CD14-positive monocyte (primary cell): ENCODE data around the gene TEX13C. TPM values are rescaled to one million over a fixed set of nuclear protein-coding genes. Genes with fewer than 3 reads are reported as not detected.

Source experiments
- DNase-seq, 3 donors: peaks; one replicate each; pipeline ENCODE4 v3.0.0-alpha.2; 2011 to 2022
- H2AFZ ChIP-seq: 2 replicates; pipeline ENCODE4 v1.6.0; 2012; ENCODE audit warnings: mild to moderate bottlenecking, low read depth, low read length, inconsistent platforms; ENCODE audit not compliant: insufficient read depth, poor library complexity, severe bottlenecking
- H3K27ac ChIP-seq, 2 donors: 1 replicate in 1 of 2; 2 replicates in 1 of 2; pipeline ENCODE4 v1.5.1; 2012 to 2013; ENCODE audit warnings: low read length in 2 of 2, control low read depth in 1 of 2, inconsistent platforms in 1 of 2, low read depth in 1 of 2, mild to moderate bottlenecking in 1 of 2
- H3K27me3 ChIP-seq, 2 donors: one replicate each; pipeline versions ENCODE4 v1.6.0 to v1.6.1; 2011 to 2013; ENCODE audit warnings: low read length in 2 of 2; ENCODE audit not compliant: control insufficient read depth in 2 of 2, insufficient read depth in 2 of 2
- H3K36me3 ChIP-seq, 2 donors: replicated peaks in 1 of 2; 1 replicate in 1 of 2; 2 replicates in 1 of 2; pipeline versions ENCODE4 v1.5.1 to v1.6.1; 2012 to 2013; ENCODE audit warnings: low read length in 2 of 2, control low read depth in 1 of 2, inconsistent platforms in 1 of 2, mild to moderate bottlenecking in 1 of 2; ENCODE audit not compliant: insufficient read depth in 2 of 2, control insufficient read depth in 1 of 2
- H3K4me1 ChIP-seq, 2 donors: 1 replicate in 1 of 2; 2 replicates in 1 of 2; pipeline versions ENCODE4 v1.5.1 to v1.6.1; 2012 to 2013; ENCODE audit warnings: low read length in 2 of 2, control low read depth in 1 of 2, inconsistent platforms in 1 of 2, mild to moderate bottlenecking in 1 of 2, moderate library complexity in 1 of 2; ENCODE audit not compliant: insufficient read depth in 2 of 2, control insufficient read depth in 1 of 2
- H3K4me2 ChIP-seq: replicated peaks from 2 replicates; pipeline ENCODE3; 2012; ENCODE audit warnings: low read length, moderate library complexity, mild to moderate bottlenecking; ENCODE audit not compliant: poor library complexity, severe bottlenecking; ENCODE audit errors: extremely low read depth
- H3K4me3 ChIP-seq, 3 experiments: fragments of 200-600 bp in 1 of 3; sonication (generic) in 1 of 3; replicated peaks in 1 of 3; 1 replicate in 2 of 3; 2 replicates in 1 of 3; pipeline ENCODE4 v1.5.1; 2011 to 2013; ENCODE audit warnings: low read length in 3 of 3, mild to moderate bottlenecking in 3 of 3, control low read depth in 2 of 3, low read depth in 2 of 3, inconsistent platforms in 1 of 3, moderate library complexity in 1 of 3
- H3K79me2 ChIP-seq: 2 replicates; pipeline ENCODE4 v1.6.0; 2012; ENCODE audit warnings: mild to moderate bottlenecking, control low read depth, inconsistent platforms, low read length, moderate library complexity; ENCODE audit not compliant: insufficient read depth
- H3K9ac ChIP-seq: 2 replicates; pipeline ENCODE4 v1.6.0; 2017; ENCODE audit warnings: low read length, mild to moderate bottlenecking; ENCODE audit not compliant: insufficient read depth, poor library complexity, severe bottlenecking
- H3K9me3 ChIP-seq, 2 donors: replicated peaks in 1 of 2; 1 replicate in 1 of 2; 2 replicates in 1 of 2; pipeline versions ENCODE4 v1.5.1 to v1.6.1; 2012 to 2013; ENCODE audit warnings: low read length in 2 of 2, control low read depth in 1 of 2; ENCODE audit not compliant: control insufficient read depth in 1 of 2, insufficient read depth in 1 of 2
- H4K20me1 ChIP-seq: 2 replicates; pipeline ENCODE4 v1.6.0; 2012; ENCODE audit warnings: mild to moderate bottlenecking, low read length, control low read depth, moderate library complexity; ENCODE audit not compliant: insufficient read depth
- H3K27ac Mint-ChIP-seq, 7 donors: one replicate each; pipeline ENCODE4 v1.8.0; 2020; ENCODE audit warnings: mild to moderate bottlenecking in 7 of 7, mixed read lengths in 7 of 7, moderate library complexity in 6 of 7, inconsistent platforms in 2 of 7
- H3K27me3 Mint-ChIP-seq, 3 donors: one replicate each; pipeline ENCODE4 v1.8.0; 2021 to 2022; ENCODE audit warnings: low read depth in 3 of 3, mild to moderate bottlenecking in 3 of 3, mixed read lengths in 3 of 3, moderate library complexity in 3 of 3, inconsistent platforms in 1 of 3
- H3K36me3 Mint-ChIP-seq, 2 donors: one replicate each; pipeline ENCODE4 v1.8.0; 2020; ENCODE audit warnings: mixed read lengths in 2 of 2, inconsistent platforms in 1 of 2, mild to moderate bottlenecking in 1 of 2
- H3K4me1 Mint-ChIP-seq: one replicate; pipeline ENCODE4 v1.8.0; 2020; ENCODE audit warnings: mild to moderate bottlenecking, mixed read lengths
- H3K4me3 Mint-ChIP-seq, 2 donors: one replicate each; pipeline ENCODE4 v1.8.0; 2020; ENCODE audit warnings: mild to moderate bottlenecking in 2 of 2, mixed read lengths in 2 of 2, moderate library complexity in 1 of 2
- H3K9me3 Mint-ChIP-seq, 7 donors: one replicate each; pipeline ENCODE4 v1.8.0; 2020 to 2022; ENCODE audit warnings: mixed read lengths in 7 of 7, mild to moderate bottlenecking in 6 of 7, moderate library complexity in 6 of 7, inconsistent platforms in 2 of 7
- WGBS: methylation state at CpG from one replicate; pipeline ENCODE4 v1.1.5; 2013; ENCODE audit warnings: missing lambda C conversion rate; ENCODE audit not compliant: insufficient coverage; 5-methylcytosine and 5-hydroxymethylcytosine counted together
- intact Hi-C, 2 donors: fragments of 100-400 bp; cut with micrococcal nuclease; formaldehyde crosslinking; loops; one replicate each; pipeline versions ENCODE4 v1.15.0 to v1.15.1; 2023
- polyA plus RNA-seq, 3 donors: library from polyadenylated mRNA; depleted of rRNA in 1 of 3; unstranded in 2 of 3; stranded (reverse) in 1 of 3; fragments of 300-500 nt in 2 of 3; fragments of >200 nt in 1 of 3; fragmentation: Illumina TruSeq in 2 of 3; gene quantifications; 1 replicate in 2 of 3; 2 replicates in 1 of 3; pipeline ENCODE4 v1.2.3, GENCODE V29; 2012 to 2021
- TF ChIP-seq, protein P1 (sequence below): fragments of 200-600 bp; IDR thresholded peaks from one replicate; pipeline ENCODE4 v1.8.0; 2022; ENCODE audit warnings: antibody characterized with exemption, mild to moderate bottlenecking

Gene TEX13C
- polyA plus RNA-seq, 3 donors, result not detected

DNA sequence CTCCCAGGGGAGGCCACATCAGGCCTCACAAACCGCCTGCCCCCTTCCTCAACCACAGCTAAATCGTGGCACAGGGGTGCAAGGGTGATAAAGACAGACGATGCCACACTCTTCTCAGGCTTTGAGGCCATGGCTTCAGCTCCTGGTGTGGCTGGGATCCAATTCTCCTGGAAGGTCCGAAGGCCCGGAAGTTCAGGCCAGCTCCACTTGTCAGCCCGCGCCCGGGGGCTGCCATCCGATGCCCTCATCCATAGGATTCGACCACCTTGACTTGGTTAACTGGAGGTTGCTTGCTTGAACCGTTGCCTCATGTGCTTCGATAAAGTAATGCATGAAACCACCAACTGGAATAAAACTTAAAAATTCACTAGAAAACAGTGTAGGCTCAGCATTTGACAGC is 8.2 kb downstream of the TEX13C start:
- H3K9me3 Mint-ChIP-seq, result peaks cover 0 to 8% (median 3%) of the 10 kb centered on the region in 7 donors

DNA sequence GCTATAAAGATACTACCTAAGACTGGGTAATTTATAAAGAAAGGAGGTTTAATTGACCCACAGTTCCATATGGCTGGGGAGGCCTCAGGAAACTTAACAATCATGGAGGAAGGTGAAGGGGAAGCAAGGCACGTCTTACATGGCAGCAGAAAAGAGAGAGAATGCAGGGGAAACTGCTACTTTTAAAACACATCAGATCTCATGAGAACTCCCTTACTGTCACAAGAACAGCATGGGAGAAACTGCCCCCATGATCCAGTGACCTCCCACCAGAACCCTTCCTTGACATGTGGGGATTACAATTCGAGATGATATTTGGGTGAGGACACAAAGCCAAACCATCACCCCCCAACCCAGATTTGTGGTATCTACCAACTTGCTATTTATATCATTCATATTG is 13.9 kb downstream of the TEX13C start:
- peaks cover 0 to 6% (median 2%) of the 10 kb centered on the region in 7 donors for H3K9me3 Mint-ChIP-seq
- no CpG with 5 or more reads among the region's 2 CpGs for WGBS
- no peak overlapping the region for H3K4me3 Mint-ChIP-seq
- no peaks in the 10 kb centered on the region for H3K9me3 ChIP-seq
- no peaks in the 10 kb centered on the region for H3K27me3 ChIP-seq
- H3K4me1 Mint-ChIP-seq, result no peaks in the 10 kb centered on the region
- no peak overlapping the region for H3K9ac ChIP-seq
- H3K27ac ChIP-seq, result no peak overlapping the region
- H3K4me1 ChIP-seq, result no peaks in the 10 kb centered on the region
- H3K27ac Mint-ChIP-seq, result no peak overlapping the region
- no peak for DNase-seq
- no peaks in the 10 kb centered on the region for H3K79me2 ChIP-seq
- H3K4me3 ChIP-seq, result no peak overlapping the region
- no peaks in the 10 kb centered on the region for H4K20me1 ChIP-seq
- no peak overlapping the region for H3K4me2 ChIP-seq
- H3K36me3 Mint-ChIP-seq, result no peaks in the 10 kb centered on the region
- intact Hi-C loops, result no loop called here
- H3K27me3 Mint-ChIP-seq, result peaks cover 0 to 2% (median 0%) of the 10 kb centered on the region in 3 donors
- TF ChIP-seq, protein P1, sequence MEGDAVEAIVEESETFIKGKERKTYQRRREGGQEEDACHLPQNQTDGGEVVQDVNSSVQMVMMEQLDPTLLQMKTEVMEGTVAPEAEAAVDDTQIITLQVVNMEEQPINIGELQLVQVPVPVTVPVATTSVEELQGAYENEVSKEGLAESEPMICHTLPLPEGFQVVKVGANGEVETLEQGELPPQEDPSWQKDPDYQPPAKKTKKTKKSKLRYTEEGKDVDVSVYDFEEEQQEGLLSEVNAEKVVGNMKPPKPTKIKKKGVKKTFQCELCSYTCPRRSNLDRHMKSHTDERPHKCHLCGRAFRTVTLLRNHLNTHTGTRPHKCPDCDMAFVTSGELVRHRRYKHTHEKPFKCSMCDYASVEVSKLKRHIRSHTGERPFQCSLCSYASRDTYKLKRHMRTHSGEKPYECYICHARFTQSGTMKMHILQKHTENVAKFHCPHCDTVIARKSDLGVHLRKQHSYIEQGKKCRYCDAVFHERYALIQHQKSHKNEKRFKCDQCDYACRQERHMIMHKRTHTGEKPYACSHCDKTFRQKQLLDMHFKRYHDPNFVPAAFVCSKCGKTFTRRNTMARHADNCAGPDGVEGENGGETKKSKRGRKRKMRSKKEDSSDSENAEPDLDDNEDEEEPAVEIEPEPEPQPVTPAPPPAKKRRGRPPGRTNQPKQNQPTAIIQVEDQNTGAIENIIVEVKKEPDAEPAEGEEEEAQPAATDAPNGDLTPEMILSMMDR, result no peak
- H3K36me3 ChIP-seq, result no peaks in the 10 kb centered on the region
- no peak overlapping the region for H2AFZ ChIP-seq

More for the DNA sequence above, 8.2 kb downstream of the TEX13C start:
- Mint-ChIP-seq H3K4me3 (no peak overlapping the region), H3K36me3 (no peaks in the 10 kb centered on the region), H3K4me1 (no peaks in the 10 kb centered on the region), H3K27me3 (no peaks in the 10 kb centered on the region), H3K27ac (no peak overlapping the region)
- H3K36me3 ChIP-seq, result no peaks in the 10 kb centered on the region
- H2AFZ ChIP-seq, result no peak overlapping the region
- intact Hi-C loops, result no loop called here
- no peak for DNase-seq
- H3K4me2 ChIP-seq, result no peak overlapping the region
- no peak overlapping the region for H3K9ac ChIP-seq
- no peaks in the 10 kb centered on the region for H3K79me2 ChIP-seq
- no peaks in the 10 kb centered on the region for H3K27me3 ChIP-seq
- no peaks in the 10 kb centered on the region for H3K4me1 ChIP-seq
- WGBS, result no CpG with 5 or more reads among the region's 12 CpGs
- H3K27ac ChIP-seq, result no peak overlapping the region
- peaks cover 0 to 4% of the 10 kb centered on the region in 2 donors for H3K9me3 ChIP-seq
- H4K20me1 ChIP-seq, result no peaks in the 10 kb centered on the region
- H3K4me3 ChIP-seq, result no peak overlapping the region
- TF ChIP-seq, protein P1, result no peak
